Measurements from ENCODE around the gene CHMP1A. TPM values are rescaled to one million over a fixed set of nuclear protein-coding genes. Genes with fewer than 3 reads are reported as not detected.

CHMP1A gene
- total RNA-seq, 6 donors from 2014 or later: 51.4 to 117 (median 97.8) TPM

- Histone ChIP-seq H3K4me3 (no peak overlapping the region), H3K27ac (peak overlapping the region in 2 of 4 donors; percentile 65 to 68), H3K36me3 (no peaks in the 10 kb centered on the region), H3K27me3 (no peaks in the 10 kb centered on the region), H3K9me3 (no peaks in the 10 kb centered on the region), H3K4me1 (peaks cover 0 to 10% (median 8%) of the 10 kb centered on the region in 4 donors)
- TF ChIP-seq EP300 (IDR thresholded peaks at IDR 0.05) (no peak), POLR2AphosphoS5 (IDR thresholded peaks at IDR 0.05) (no peak), CTCF (IDR thresholded peaks at IDR 0.05) (peak; percentile 40 to 77 (median 65))
- DNase-seq (no peak), ATAC-seq (ENCODE audit: low FRiP score in 2 of 2) (no peak)
- 42 to 80% methylated on average over 1 to 17 of the region's 17 CpGs for WGBS, 2 donors
Observed at GRCh38 chr16:89615596-89616090, 41.9 kb downstream of the CHMP1A start.

- Histone ChIP-seq H3K9me3 (no peaks in the 10 kb centered on the region), H3K27me3 (no peaks in the 10 kb centered on the region), H3K4me1 (peaks cover 0 to 10% (median 8%) of the 10 kb centered on the region in 4 donors), H3K36me3 (no peaks in the 10 kb centered on the region), H3K27ac (no peak overlapping the region), H3K4me3 (no peak overlapping the region)
- TF ChIP-seq POLR2A (IDR thresholded peaks at IDR 0.05): no peak
- no peak for TF ChIP-seq POLR2AphosphoS5 (IDR thresholded peaks at IDR 0.05)
- TF ChIP-seq CTCF (IDR thresholded peaks at IDR 0.05): no peak
- no peak for TF ChIP-seq EP300 (IDR thresholded peaks at IDR 0.05)
- DNase-seq (no peak), ATAC-seq (ENCODE audit: low FRiP score in 2 of 2) (no peak)
- 89% methylated on average over 12 of the region's 13 CpGs; no CpG with 5 or more reads in 1 of the 2 donors for WGBS, 2 donors
Observed at GRCh38 chr16:89615176-89615575, 42.3 kb downstream of the CHMP1A start.

- DNase-seq (peak in 1 of 2 donors; percentile 62), ATAC-seq (ENCODE audit: low FRiP score in 2 of 2) (no peak)
- 85 to 88% methylated on average over 12 to 22 of the region's 22 CpGs for WGBS, 2 donors
- TF ChIP-seq CTCF (IDR thresholded peaks at IDR 0.05) (no peak), POLR2A (IDR thresholded peaks at IDR 0.05) (no peak), POLR2AphosphoS5 (IDR thresholded peaks at IDR 0.05) (no peak), EP300 (IDR thresholded peaks at IDR 0.05) (no peak)
- H3K27ac ChIP-seq: no peak overlapping the region
- H3K4me3 ChIP-seq: no peak overlapping the region
- peaks cover 0 to 10% (median 8%) of the 10 kb centered on the region in 4 donors for H3K4me1 ChIP-seq
- no peaks in the 10 kb centered on the region for H3K27me3 ChIP-seq
- H3K36me3 ChIP-seq: no peaks in the 10 kb centered on the region
- no peaks in the 10 kb centered on the region for H3K9me3 ChIP-seq
Observed at GRCh38 chr16:89613954-89614459, 43.5 kb downstream of the CHMP1A start.

- Histone ChIP-seq H3K9me3 (no peaks in the 10 kb centered on the region), H3K27me3 (no peaks in the 10 kb centered on the region), H3K27ac (no peak within 1 kb of the TSS), H3K4me1 (peaks cover 0 to 10% (median 8%) of the 10 kb centered on the region in 4 donors), H3K4me3 (no peak within 1 kb of the TSS), H3K36me3 (no peaks in the 10 kb centered on the region)
- WGBS, 2 donors: 25 to 61% methylated on average over 6 to 16 of the region's 19 CpGs
- peak in 1 of 2 donors; percentile 77 for DNase-seq
- no peak for ATAC-seq (ENCODE audit: low FRiP score in 2 of 2)
- no peak for TF ChIP-seq CTCF (IDR thresholded peaks at IDR 0.05)
- TF ChIP-seq EP300 (IDR thresholded peaks at IDR 0.05): no peak
- no peak for TF ChIP-seq POLR2AphosphoS5 (IDR thresholded peaks at IDR 0.05)
- no peak for TF ChIP-seq POLR2A (IDR thresholded peaks at IDR 0.05)
Observed at GRCh38 chr16:89613231-89613953, 44.1 kb downstream of the CHMP1A start, which contains the start of gene DPEP1. DPEP1 (plus strand) TSS chr16:89613642; CDS start chr16:89630411, 16,769 bp downstream.
